Panc1 (cell line): ENCODE measurements around the gene CDH13. TPM values are rescaled to one million over a fixed set of nuclear protein-coding genes. Genes with fewer than 3 reads are reported as not detected.

ENCODE experiments used
- ATAC-seq: fragments of 200-7000 bp; cut with Tn5 transposase; 2 replicates; pipeline ENCODE4 v1.9.1; 2020; ENCODE audit warnings: mild to moderate bottlenecking, moderate library complexity
- BruUV-seq: library from RNA; stranded (reverse); fragments of 400-500 nt; replicated peaks from 2 replicates; lab custom pipeline; 2021; lab: Mats Ljungman, UMichigan
- CTCF ChIA-PET: fragments of 300-600 bp; sonication (Branson Sonifier 250); formaldehyde crosslinking; loops from one replicate; lab custom pipeline; 2022; ENCODE audit warnings: antibody characterized with exemption; lab: Charles Lee
- POLR2A ChIA-PET: fragments of 300-600 bp; sonication (Branson Sonifier 250); formaldehyde crosslinking; loops from one replicate; lab custom pipeline; 2022; ENCODE audit warnings: antibody characterized with exemption; lab: Charles Lee
- DNase-seq: peaks from one replicate; pipeline ENCODE4 v3.0.0-alpha.2; 2010; ENCODE audit warnings: low read depth, low spot score
- H3K27ac ChIP-seq: 2 replicates; pipeline ENCODE4 v1.5.1; 2011; ENCODE audit warnings: mild to moderate bottlenecking, low read length, inconsistent platforms
- H3K27me3 ChIP-seq: fragments of 200-500 bp; sonication (Bioruptor generic); 2 replicates; pipeline ENCODE4 v1.6.0; 2014; ENCODE audit warnings: low read length, inconsistent platforms; ENCODE audit not compliant: control insufficient read depth, insufficient read depth
- H3K36me3 ChIP-seq: fragments of 200-500 bp; sonication (Bioruptor generic); 2 replicates; pipeline ENCODE4 v1.5.1; 2014; ENCODE audit warnings: inconsistent platforms, mild to moderate bottlenecking, low read length, moderate library complexity; ENCODE audit not compliant: control insufficient read depth, insufficient read depth
- H3K4me1 ChIP-seq: 2 replicates; pipeline ENCODE4 v1.5.1; 2011; ENCODE audit warnings: inconsistent platforms, mild to moderate bottlenecking, low read length, moderate library complexity; ENCODE audit not compliant: control insufficient read depth, insufficient read depth
- H3K4me3 ChIP-seq, 2 experiments: 2 replicates each; pipeline ENCODE4 v1.5.1; 2011 to 2012; ENCODE audit warnings: low read depth in 2 of 2, low read length in 2 of 2, mild to moderate bottlenecking in 2 of 2, inconsistent platforms in 1 of 2, moderate library complexity in 1 of 2
- H3K9me3 ChIP-seq: fragments of 200-500 bp; sonication (Bioruptor generic); 2 replicates; pipeline ENCODE4 v1.5.1; 2014; ENCODE audit warnings: low read depth, mild to moderate bottlenecking, inconsistent platforms, low read length, moderate library complexity; ENCODE audit not compliant: control insufficient read depth, insufficient read depth
- POLR2AphosphoS5 ChIP-seq: IDR thresholded peaks from 2 replicates; pipeline ENCODE4 v1.6.1; 2012; ENCODE audit warnings: mild to moderate bottlenecking, low read depth, low read length, moderate library complexity
- SIN3A ChIP-seq: IDR thresholded peaks from 2 replicates; pipeline ENCODE4 v1.6.1; 2012; ENCODE audit warnings: low read depth, mild to moderate bottlenecking, low read length, moderate library complexity, borderline replicate concordance; ENCODE audit not compliant: insufficient read depth
- TCF7L2 ChIP-seq: IDR thresholded peaks from 2 replicates; pipeline ENCODE4 v1.6.1; 2011; ENCODE audit warnings: mild to moderate bottlenecking, low read depth, low read length, inconsistent platforms
- in situ Hi-C: cut with HindIII; loops from 2 replicates; pipeline ENCODE4 v1.10.0; 2016; ENCODE audit warnings: low sequenced_read_pairs, low pct_unique_long_range_greater_than_20kb
- intact Hi-C: fragments of 100-400 bp; cut with micrococcal nuclease; formaldehyde crosslinking; loops from one replicate; pipeline ENCODE4 v1.10.0; 2022; ENCODE audit not compliant: unreplicated experiment
- total RNA-seq: library from RNA; stranded (reverse); gene quantifications from one replicate; pipeline ENCODE4 v1.2.1, GENCODE V29; 2021; ENCODE audit not compliant: unreplicated experiment
- TF ChIP-seq, protein P1 (sequence below), 2 experiments: IDR thresholded peaks; 2 replicates each; pipeline ENCODE4 v1.6.1; 2011 to 2012; ENCODE audit warnings: low read depth in 2 of 2, control low read depth in 1 of 2, low read length in 1 of 2, mild to moderate bottlenecking in 1 of 2, moderate library complexity in 1 of 2; ENCODE audit not compliant: insufficient read depth in 1 of 2
- TF ChIP-seq, protein P2 (sequence below): fragments of 450-650 bp; IDR thresholded peaks from 2 replicates; pipeline ENCODE4 v1.5.1; 2017; ENCODE audit warnings: mild to moderate bottlenecking

CDH13 gene
- total RNA-seq, 1 experiment from 2014 or later: not detected

DNA sequence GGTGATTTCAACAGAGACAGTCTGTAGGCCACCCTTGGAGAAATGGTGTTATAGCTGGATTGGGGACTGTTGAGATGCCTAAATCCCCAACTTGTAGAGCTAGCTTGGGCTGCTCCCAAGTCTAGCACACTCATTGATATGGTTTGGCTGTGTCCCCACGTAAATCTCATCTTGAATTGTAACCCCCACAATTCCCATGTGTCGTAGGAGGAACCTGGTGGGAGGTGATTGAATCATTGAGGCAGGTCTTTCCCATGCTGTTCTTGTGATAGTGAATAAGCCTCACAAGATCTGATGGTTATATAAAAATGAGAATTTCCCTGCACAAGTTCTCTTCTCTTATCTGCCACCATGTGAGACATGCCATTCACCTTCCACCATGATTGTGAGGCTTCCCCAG lies 536.0 kb downstream of the CDH13 start:
- intact Hi-C loops: no loop called here
- in situ Hi-C loops: no loop called here
- TF ChIP-seq SIN3A (no peak), POLR2AphosphoS5 (no peak), TCF7L2 (no peak)
- TF ChIP-seq, protein P1, sequence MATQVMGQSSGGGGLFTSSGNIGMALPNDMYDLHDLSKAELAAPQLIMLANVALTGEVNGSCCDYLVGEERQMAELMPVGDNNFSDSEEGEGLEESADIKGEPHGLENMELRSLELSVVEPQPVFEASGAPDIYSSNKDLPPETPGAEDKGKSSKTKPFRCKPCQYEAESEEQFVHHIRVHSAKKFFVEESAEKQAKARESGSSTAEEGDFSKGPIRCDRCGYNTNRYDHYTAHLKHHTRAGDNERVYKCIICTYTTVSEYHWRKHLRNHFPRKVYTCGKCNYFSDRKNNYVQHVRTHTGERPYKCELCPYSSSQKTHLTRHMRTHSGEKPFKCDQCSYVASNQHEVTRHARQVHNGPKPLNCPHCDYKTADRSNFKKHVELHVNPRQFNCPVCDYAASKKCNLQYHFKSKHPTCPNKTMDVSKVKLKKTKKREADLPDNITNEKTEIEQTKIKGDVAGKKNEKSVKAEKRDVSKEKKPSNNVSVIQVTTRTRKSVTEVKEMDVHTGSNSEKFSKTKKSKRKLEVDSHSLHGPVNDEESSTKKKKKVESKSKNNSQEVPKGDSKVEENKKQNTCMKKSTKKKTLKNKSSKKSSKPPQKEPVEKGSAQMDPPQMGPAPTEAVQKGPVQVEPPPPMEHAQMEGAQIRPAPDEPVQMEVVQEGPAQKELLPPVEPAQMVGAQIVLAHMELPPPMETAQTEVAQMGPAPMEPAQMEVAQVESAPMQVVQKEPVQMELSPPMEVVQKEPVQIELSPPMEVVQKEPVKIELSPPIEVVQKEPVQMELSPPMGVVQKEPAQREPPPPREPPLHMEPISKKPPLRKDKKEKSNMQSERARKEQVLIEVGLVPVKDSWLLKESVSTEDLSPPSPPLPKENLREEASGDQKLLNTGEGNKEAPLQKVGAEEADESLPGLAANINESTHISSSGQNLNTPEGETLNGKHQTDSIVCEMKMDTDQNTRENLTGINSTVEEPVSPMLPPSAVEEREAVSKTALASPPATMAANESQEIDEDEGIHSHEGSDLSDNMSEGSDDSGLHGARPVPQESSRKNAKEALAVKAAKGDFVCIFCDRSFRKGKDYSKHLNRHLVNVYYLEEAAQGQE (IDR thresholded peaks at IDR 0.05; ENCODE audit: insufficient read depth in 1 of 2, low read depth in 2 of 2, low read length in 1 of 2): no peak
- TF ChIP-seq, protein P2, sequence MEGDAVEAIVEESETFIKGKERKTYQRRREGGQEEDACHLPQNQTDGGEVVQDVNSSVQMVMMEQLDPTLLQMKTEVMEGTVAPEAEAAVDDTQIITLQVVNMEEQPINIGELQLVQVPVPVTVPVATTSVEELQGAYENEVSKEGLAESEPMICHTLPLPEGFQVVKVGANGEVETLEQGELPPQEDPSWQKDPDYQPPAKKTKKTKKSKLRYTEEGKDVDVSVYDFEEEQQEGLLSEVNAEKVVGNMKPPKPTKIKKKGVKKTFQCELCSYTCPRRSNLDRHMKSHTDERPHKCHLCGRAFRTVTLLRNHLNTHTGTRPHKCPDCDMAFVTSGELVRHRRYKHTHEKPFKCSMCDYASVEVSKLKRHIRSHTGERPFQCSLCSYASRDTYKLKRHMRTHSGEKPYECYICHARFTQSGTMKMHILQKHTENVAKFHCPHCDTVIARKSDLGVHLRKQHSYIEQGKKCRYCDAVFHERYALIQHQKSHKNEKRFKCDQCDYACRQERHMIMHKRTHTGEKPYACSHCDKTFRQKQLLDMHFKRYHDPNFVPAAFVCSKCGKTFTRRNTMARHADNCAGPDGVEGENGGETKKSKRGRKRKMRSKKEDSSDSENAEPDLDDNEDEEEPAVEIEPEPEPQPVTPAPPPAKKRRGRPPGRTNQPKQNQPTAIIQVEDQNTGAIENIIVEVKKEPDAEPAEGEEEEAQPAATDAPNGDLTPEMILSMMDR: no peak
- H3K36me3 ChIP-seq: no peaks in the 10 kb centered on the region
- ATAC-seq: no peak
- H3K27ac ChIP-seq: no peak overlapping the region
- ChIA-PET CTCF (no interaction called here), POLR2A (no interaction called here)
- no peak for DNase-seq
- H3K9me3 ChIP-seq: no peaks in the 10 kb centered on the region
- H3K4me3 ChIP-seq: no peak overlapping the region
- no peaks in the 10 kb centered on the region for H3K27me3 ChIP-seq
- no TSS peak for BruUV-seq
- no peaks in the 10 kb centered on the region for H3K4me1 ChIP-seq

DNA sequence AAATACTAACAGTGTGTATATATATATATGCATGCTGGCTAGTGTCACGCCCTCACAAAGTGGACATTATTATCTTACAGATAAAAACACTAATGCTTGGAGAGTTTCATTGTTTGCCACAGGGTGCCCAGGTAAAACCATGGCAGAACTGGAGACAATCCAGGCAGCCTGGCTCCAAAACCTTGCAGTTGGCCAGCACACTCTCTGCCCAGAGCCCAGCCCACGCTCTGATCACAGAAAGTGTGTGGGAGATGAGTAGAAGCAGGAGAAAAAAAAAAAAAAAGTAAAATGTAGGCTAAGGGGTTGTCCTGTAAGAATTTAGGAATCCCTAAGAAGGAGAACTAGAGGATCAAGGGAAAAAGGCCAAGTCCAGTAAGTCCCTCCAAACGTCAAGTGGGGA lies 538.0 kb downstream of the CDH13 start:
- H3K9me3 ChIP-seq: no peaks in the 10 kb centered on the region
- intact Hi-C loops (no loop called here), in situ Hi-C loops (no loop called here)
- no peaks in the 10 kb centered on the region for H3K4me1 ChIP-seq
- ChIA-PET CTCF (no interaction called here), POLR2A (no interaction called here)
- DNase-seq (no peak), ATAC-seq (no peak)
- no peak overlapping the region for H3K4me3 ChIP-seq
- TF ChIP-seq, protein P1 (IDR thresholded peaks at IDR 0.05; ENCODE audit: insufficient read depth in 1 of 2, low read depth in 2 of 2, low read length in 1 of 2): no peak
- TF ChIP-seq, protein P2: no peak
- no peak for TF ChIP-seq SIN3A
- TF ChIP-seq POLR2AphosphoS5: no peak
- no peak for TF ChIP-seq TCF7L2
- BruUV-seq: no TSS peak
- no peaks in the 10 kb centered on the region for H3K27me3 ChIP-seq
- H3K27ac ChIP-seq: no peak overlapping the region
- no peaks in the 10 kb centered on the region for H3K36me3 ChIP-seq
